ENCODE data around the gene UBR1. TPM values are rescaled to one million over a fixed set of nuclear protein-coding genes. Genes with fewer than 3 reads are reported as not detected.
A peak's percentile ranks its signal among the peaks of the same experiment; 100 is the strongest.

Gene UBR1
- total RNA-seq, 1 donor from 2014 or later, result 33.2 TPM

GRCh38 chr15:42933886-42934667 lies 171.8 kb downstream of the UBR1 start:
- Histone ChIP-seq H3K4me2 (no peak overlapping the region), H2AFZ (replicated peaks) (no peak overlapping the region), H3K27ac (no peak overlapping the region), H3K4me3 (no peak overlapping the region), H3K27me3 (no peaks in the 10 kb centered on the region), H3F3A (ENCODE audit: low read depth) (no peaks in the 10 kb centered on the region), H3K79me2 (ENCODE audit: low read depth) (no peaks in the 10 kb centered on the region), H3K9ac (no peak overlapping the region), H3K36me3 (no peaks in the 10 kb centered on the region), H4K20me1 (ENCODE audit: low read depth) (no peaks in the 10 kb centered on the region), H3K4me1 (no peaks in the 10 kb centered on the region), H3K9me3 (ENCODE audit: low read depth) (no peaks in the 10 kb centered on the region)
- H3K27me3 Mint-ChIP-seq (ENCODE audit: insufficient read depth, low read depth), result no peaks in the 10 kb centered on the region
- no peaks in the 10 kb centered on the region for H3K9me3 Mint-ChIP-seq
- H3K36me3 Mint-ChIP-seq, result no peaks in the 10 kb centered on the region
- TF ChIP-seq EZH2 (IDR thresholded peaks at IDR 0.05), result no peak
- TF ChIP-seq EZH2phosphoT487 (IDR thresholded peaks at IDR 0.05), result no peak
- TF ChIP-seq CTCF (IDR thresholded peaks at IDR 0.05), result no peak
- H3K4me3 Mint-ChIP-seq, result no peak overlapping the region
- H3K27ac Mint-ChIP-seq, result no peak overlapping the region
- H3K4me1 Mint-ChIP-seq, result no peaks in the 10 kb centered on the region
- DNase-seq (ENCODE audit: low spot score), result no peak

- Histone ChIP-seq H3F3A (ENCODE audit: low read depth) (no peaks in the 10 kb centered on the region), H3K9me3 (ENCODE audit: low read depth) (no peaks in the 10 kb centered on the region), H3K4me3 (no peak overlapping the region), H3K79me2 (ENCODE audit: low read depth) (no peaks in the 10 kb centered on the region), H3K36me3 (no peaks in the 10 kb centered on the region), H3K27ac (no peak overlapping the region), H2AFZ (replicated peaks) (peak overlapping the region; percentile 13), H3K4me1 (no peaks in the 10 kb centered on the region), H3K4me2 (no peak overlapping the region), H4K20me1 (ENCODE audit: low read depth) (no peaks in the 10 kb centered on the region), H3K27me3 (no peaks in the 10 kb centered on the region), H3K9ac (no peak overlapping the region)
- no peak for DNase-seq (ENCODE audit: low spot score)
- Mint-ChIP-seq H3K27me3 (ENCODE audit: insufficient read depth, low read depth) (no peaks in the 10 kb centered on the region), H3K9me3 (no peaks in the 10 kb centered on the region), H3K4me1 (no peaks in the 10 kb centered on the region), H3K36me3 (no peaks in the 10 kb centered on the region), H3K4me3 (no peak overlapping the region), H3K27ac (no peak overlapping the region)
- TF ChIP-seq EZH2phosphoT487 (IDR thresholded peaks at IDR 0.05), result no peak
- TF ChIP-seq CTCF (IDR thresholded peaks at IDR 0.05), result no peak
- no peak for TF ChIP-seq EZH2 (IDR thresholded peaks at IDR 0.05)
Measured at GRCh38 chr15:42932833-42933515, 172.9 kb downstream of the UBR1 start.

- Mint-ChIP-seq H3K4me1 (no peaks in the 10 kb centered on the region), H3K4me3 (no peak overlapping the region), H3K27ac (no peak overlapping the region), H3K9me3 (no peaks in the 10 kb centered on the region), H3K36me3 (no peaks in the 10 kb centered on the region), H3K27me3 (ENCODE audit: insufficient read depth, low read depth) (no peaks in the 10 kb centered on the region)
- Histone ChIP-seq H2AFZ (replicated peaks) (no peak overlapping the region), H3K9ac (no peak overlapping the region), H3K4me1 (no peaks in the 10 kb centered on the region), H3K4me3 (no peak overlapping the region), H3K27ac (no peak overlapping the region), H3K4me2 (no peak overlapping the region), H3K27me3 (no peaks in the 10 kb centered on the region), H3K36me3 (no peaks in the 10 kb centered on the region), H3K9me3 (ENCODE audit: low read depth) (no peaks in the 10 kb centered on the region), H4K20me1 (ENCODE audit: low read depth) (no peaks in the 10 kb centered on the region), H3K79me2 (ENCODE audit: low read depth) (no peaks in the 10 kb centered on the region), H3F3A (ENCODE audit: low read depth) (no peaks in the 10 kb centered on the region)
- TF ChIP-seq EZH2 (IDR thresholded peaks at IDR 0.05) (no peak), EZH2phosphoT487 (IDR thresholded peaks at IDR 0.05) (no peak), CTCF (IDR thresholded peaks at IDR 0.05) (no peak)
- no peak for DNase-seq (ENCODE audit: low spot score)
Measured at GRCh38 chr15:42931702-42932486, 173.9 kb downstream of the UBR1 start.
